NB4 (cell line): ENCODE measurements around the gene ACER3.
A peak's percentile ranks its signal among the peaks of the same experiment; 100 is the strongest.
"Not testable (repeated sequence)": the region's sequence is repeated elsewhere in the genome, so short reads cannot be mapped to it uniquely, and the experiment has no call there.

ENCODE experiments used
- DNase-seq: peaks from one replicate; pipeline ENCODE4 v3.0.0; 2010; ENCODE audit warnings: low read depth
- H3K4me3 ChIP-seq: one replicate; pipeline ENCODE4 v1.5.1; 2011; ENCODE audit warnings: mild to moderate bottlenecking, low read depth, low read length, moderate library complexity
- MAX ChIP-seq: IDR thresholded peaks from 2 replicates; pipeline ENCODE4 v1.6.1; 2011; ENCODE audit warnings: low read depth, low read length
- MYC ChIP-seq: IDR thresholded peaks from 2 replicates; pipeline ENCODE4 v1.6.1; 2011; ENCODE audit warnings: low read depth, low read length
- POLR2A ChIP-seq: IDR thresholded peaks from 2 replicates; pipeline ENCODE4 v1.6.1; 2011; ENCODE audit warnings: mild to moderate bottlenecking; ENCODE audit not compliant: insufficient read length; ENCODE audit errors: extremely low read depth
- TF ChIP-seq, protein P1 (sequence below): IDR thresholded peaks from one replicate; pipeline ENCODE4 v1.5.1; 2012; ENCODE audit warnings: low read depth, low read length

ACER3 gene

GRCh38 chr11:76823481-76824028 lies 37.2 kb upstream of the ACER3 start:
- no peak overlapping the region for H3K4me3 ChIP-seq
- DNase-seq, result peak; percentile 40
- TF ChIP-seq POLR2A (no peak), MAX (no peak), MYC (no peak)
- TF ChIP-seq, protein P1, sequence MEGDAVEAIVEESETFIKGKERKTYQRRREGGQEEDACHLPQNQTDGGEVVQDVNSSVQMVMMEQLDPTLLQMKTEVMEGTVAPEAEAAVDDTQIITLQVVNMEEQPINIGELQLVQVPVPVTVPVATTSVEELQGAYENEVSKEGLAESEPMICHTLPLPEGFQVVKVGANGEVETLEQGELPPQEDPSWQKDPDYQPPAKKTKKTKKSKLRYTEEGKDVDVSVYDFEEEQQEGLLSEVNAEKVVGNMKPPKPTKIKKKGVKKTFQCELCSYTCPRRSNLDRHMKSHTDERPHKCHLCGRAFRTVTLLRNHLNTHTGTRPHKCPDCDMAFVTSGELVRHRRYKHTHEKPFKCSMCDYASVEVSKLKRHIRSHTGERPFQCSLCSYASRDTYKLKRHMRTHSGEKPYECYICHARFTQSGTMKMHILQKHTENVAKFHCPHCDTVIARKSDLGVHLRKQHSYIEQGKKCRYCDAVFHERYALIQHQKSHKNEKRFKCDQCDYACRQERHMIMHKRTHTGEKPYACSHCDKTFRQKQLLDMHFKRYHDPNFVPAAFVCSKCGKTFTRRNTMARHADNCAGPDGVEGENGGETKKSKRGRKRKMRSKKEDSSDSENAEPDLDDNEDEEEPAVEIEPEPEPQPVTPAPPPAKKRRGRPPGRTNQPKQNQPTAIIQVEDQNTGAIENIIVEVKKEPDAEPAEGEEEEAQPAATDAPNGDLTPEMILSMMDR, result no peak

- DNase-seq, result no peak
- H3K4me3 ChIP-seq, result no peak overlapping the region
- TF ChIP-seq POLR2A (no peak), MYC (no peak), MAX (no peak)
- TF ChIP-seq, protein P1, result no peak
Observed at GRCh38 chr11:76824083-76824939, 36.4 kb upstream of the ACER3 start.

- DNase-seq, result no peak
- no peak for TF ChIP-seq MYC
Observed at GRCh38 chr11:76824980-76825725, 35.6 kb upstream of the ACER3 start.

GRCh38 chr11:76825726-76826396 lies 34.9 kb upstream of the ACER3 start:
- TF ChIP-seq, protein P1, result no peak
- TF ChIP-seq MYC (no peak), MAX (no peak), POLR2A (no peak)
- DNase-seq, result no peak
- H3K4me3 ChIP-seq, result no peak overlapping the region

More at GRCh38 chr11:76824980-76825725, 35.6 kb upstream of the ACER3 start:
- H3K4me3 ChIP-seq, result no peak overlapping the region

DNA sequence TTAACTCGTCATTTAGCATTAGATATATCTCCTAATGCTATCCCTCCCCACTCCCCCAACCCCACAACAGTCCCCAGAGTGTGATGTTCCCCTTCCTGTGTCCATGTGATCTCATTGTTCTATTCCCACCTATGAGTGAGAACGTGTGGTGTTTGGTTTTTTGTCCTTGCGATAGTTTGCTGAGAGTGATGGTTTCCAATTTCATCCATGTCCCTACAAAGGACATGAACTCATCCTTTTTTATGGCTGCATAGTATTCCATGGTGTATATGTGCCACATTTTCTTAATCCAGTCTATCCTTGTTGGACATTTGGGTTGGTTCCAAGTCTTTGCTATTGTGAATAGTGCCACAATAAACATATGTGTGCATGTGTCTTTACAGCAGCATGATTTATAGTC lies 34.2 kb upstream of the ACER3 start:
- not testable (repeated sequence) for DNase-seq, H3K4me3 ChIP-seq

DNA sequence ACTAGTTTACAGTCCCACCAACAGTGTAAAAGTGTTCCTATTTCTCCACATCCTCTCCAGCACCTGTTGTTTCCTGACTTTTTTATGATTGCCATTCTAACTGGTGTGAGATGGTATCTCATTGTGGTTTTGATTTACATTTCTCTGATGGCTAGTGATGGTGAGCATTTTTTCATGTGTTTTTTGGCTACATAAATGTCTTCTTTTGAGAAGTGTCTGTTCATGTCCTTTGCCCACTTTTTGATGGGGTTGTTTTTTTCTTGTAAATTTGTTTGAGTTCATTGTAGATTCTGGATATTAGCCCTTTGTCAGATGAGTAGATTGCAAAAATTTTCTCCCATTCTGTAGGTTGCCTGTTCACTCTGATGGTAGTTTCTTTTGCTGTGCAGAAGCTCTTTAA lies 33.7 kb upstream of the ACER3 start:
- DNase-seq, H3K4me3 ChIP-seq: not testable (repeated sequence)

- TF ChIP-seq, protein P1, result no peak
- TF ChIP-seq MYC (no peak), POLR2A (no peak), MAX (no peak)
- H3K4me3 ChIP-seq, result no peak overlapping the region
- DNase-seq, result no peak
Observed at GRCh38 chr11:76830639-76831327, 29.9 kb upstream of the ACER3 start.
